DOHH2 (cell line): ENCODE measurements around the gene GLB1L.
"Not testable (repeated sequence)": the region's sequence is repeated elsewhere in the genome, so short reads cannot be mapped to it uniquely, and the experiment has no call there.

ENCODE experiments used
- H3F3A ChIP-seq: fragments of 200-600 bp; sonication (generic), shearing (Covaris generic); 2 replicates; pipeline ENCODE4 v1.6.0; 2016; ENCODE audit warnings: antibody characterized with exemption, mild to moderate bottlenecking; ENCODE audit not compliant: control insufficient read depth, insufficient read depth
- H3K27ac ChIP-seq: fragments of 200-600 bp; sonication (generic); 2 replicates; pipeline ENCODE4 v1.5.1; 2014; ENCODE audit warnings: low read depth, mild to moderate bottlenecking, low read length, moderate library complexity
- H3K27me3 ChIP-seq: fragments of 200-600 bp; sonication (generic); 2 replicates; pipeline ENCODE4 v1.6.1; 2014; ENCODE audit warnings: mild to moderate bottlenecking, low read length, mixed read lengths; ENCODE audit not compliant: control insufficient read depth
- H3K36me3 ChIP-seq: fragments of 200-600 bp; sonication (generic); 2 replicates; pipeline ENCODE4 v1.6.1; 2014; ENCODE audit warnings: mild to moderate bottlenecking, low read length, moderate library complexity, mixed read lengths; ENCODE audit not compliant: control insufficient read depth
- H3K4me1 ChIP-seq: fragments of 200-600 bp; sonication (generic); 2 replicates; pipeline ENCODE4 v1.6.1; 2014; ENCODE audit warnings: mild to moderate bottlenecking, low read length, mixed read lengths; ENCODE audit not compliant: control insufficient read depth
- H3K4me2 ChIP-seq: fragments of 200-600 bp; sonication (generic); 2 replicates; pipeline ENCODE4 v1.6.0; 2014; ENCODE audit warnings: mild to moderate bottlenecking, low read length, moderate library complexity
- H3K4me3 ChIP-seq: fragments of 200-600 bp; sonication (generic); 2 replicates; pipeline ENCODE4 v1.5.1; 2014; ENCODE audit warnings: mild to moderate bottlenecking, low read length, mixed read lengths
- H3K79me2 ChIP-seq: fragments of 200-600 bp; sonication (generic); 2 replicates; pipeline ENCODE4 v1.6.1; 2014; ENCODE audit warnings: mild to moderate bottlenecking, low read length, mixed read lengths; ENCODE audit not compliant: control insufficient read depth
- H3K9me2 ChIP-seq: fragments of 200-600 bp; sonication (generic); replicated peaks from 2 replicates; pipeline ENCODE4 v1.6.1; 2014; ENCODE audit warnings: mild to moderate bottlenecking, low read length, mixed read lengths; ENCODE audit not compliant: control insufficient read depth
- H3K9me3 ChIP-seq: fragments of 200-600 bp; sonication (generic); 2 replicates; pipeline ENCODE4 v1.6.1; 2014; ENCODE audit warnings: antibody characterized with exemption, low read length, mixed read lengths; ENCODE audit not compliant: control insufficient read depth, insufficient read depth
- H4K20me1 ChIP-seq: fragments of 200-600 bp; sonication (generic); 2 replicates; pipeline ENCODE4 v1.6.0; 2014; ENCODE audit warnings: low read depth, mild to moderate bottlenecking, antibody characterized with exemption, low read length, moderate library complexity; ENCODE audit not compliant: control insufficient read depth, insufficient read depth
- EZH2phosphoT487 ChIP-seq: fragments of 200-600 bp; sonication (generic); IDR thresholded peaks from 2 replicates; pipeline ENCODE4 v1.6.1; 2017; ENCODE audit warnings: borderline replicate concordance, mild to moderate bottlenecking, antibody characterized with exemption, low read length, moderate library complexity, mixed read lengths
- TF ChIP-seq, protein P1 (sequence below): fragments of 200-600 bp; sonication (generic); IDR thresholded peaks from one replicate; pipeline ENCODE4 v1.5.1; 2014; ENCODE audit warnings: antibody characterized with exemption, mild to moderate bottlenecking, low read depth, low read length; ENCODE audit not compliant: poor library complexity, severe bottlenecking

The GLB1L gene

DNA sequence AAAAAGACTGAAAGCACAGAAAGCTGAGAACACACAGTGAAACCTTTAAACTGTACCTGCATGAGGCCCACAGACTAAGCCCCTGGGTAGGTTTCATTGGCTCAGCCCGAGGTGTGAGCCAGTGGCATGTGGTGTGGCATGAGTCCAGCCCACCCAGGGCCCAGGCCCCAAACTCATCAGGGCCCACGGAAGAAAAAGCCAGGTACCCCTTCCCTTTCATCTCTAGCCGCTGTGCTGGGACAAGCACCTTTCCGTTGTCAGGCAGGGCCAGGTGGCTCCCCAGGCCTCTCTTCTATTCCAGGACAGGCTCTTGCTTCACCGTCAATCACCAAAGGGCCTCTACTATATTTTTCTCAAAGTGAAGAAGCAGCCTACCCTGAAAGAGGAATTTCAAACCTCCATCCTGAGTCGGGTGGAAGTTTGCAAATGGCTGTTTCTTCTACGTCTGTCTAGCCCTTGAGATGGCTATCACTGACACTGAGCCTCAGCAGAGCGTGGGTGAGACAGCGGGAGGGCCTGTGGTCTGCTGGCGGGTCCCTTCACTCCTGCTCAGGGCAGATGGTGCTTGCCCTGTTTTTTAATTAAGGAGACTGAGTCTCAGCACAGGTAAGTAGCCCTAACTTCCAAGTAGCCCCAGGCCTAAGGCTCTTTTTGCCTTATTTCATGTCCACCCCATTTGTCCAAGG, 42.5 kb upstream of the GLB1L start:
- Histone ChIP-seq H4K20me1 (no peaks in the 10 kb centered on the region), H3K27me3 (no peaks in the 10 kb centered on the region), H3K79me2 (no peaks in the 10 kb centered on the region), H3K27ac (no peak overlapping the region), H3K4me1 (no peaks in the 10 kb centered on the region), H3K9me3 (no peaks in the 10 kb centered on the region), H3K4me3 (no peak overlapping the region), H3K9me2 (no peaks in the 10 kb centered on the region), H3K4me2 (no peak overlapping the region), H3K36me3 (peaks cover 11% of the 10 kb centered on the region; the same call in 1 of the 2 replicates), H3F3A (no peaks in the 10 kb centered on the region)
- TF ChIP-seq, protein P1, sequence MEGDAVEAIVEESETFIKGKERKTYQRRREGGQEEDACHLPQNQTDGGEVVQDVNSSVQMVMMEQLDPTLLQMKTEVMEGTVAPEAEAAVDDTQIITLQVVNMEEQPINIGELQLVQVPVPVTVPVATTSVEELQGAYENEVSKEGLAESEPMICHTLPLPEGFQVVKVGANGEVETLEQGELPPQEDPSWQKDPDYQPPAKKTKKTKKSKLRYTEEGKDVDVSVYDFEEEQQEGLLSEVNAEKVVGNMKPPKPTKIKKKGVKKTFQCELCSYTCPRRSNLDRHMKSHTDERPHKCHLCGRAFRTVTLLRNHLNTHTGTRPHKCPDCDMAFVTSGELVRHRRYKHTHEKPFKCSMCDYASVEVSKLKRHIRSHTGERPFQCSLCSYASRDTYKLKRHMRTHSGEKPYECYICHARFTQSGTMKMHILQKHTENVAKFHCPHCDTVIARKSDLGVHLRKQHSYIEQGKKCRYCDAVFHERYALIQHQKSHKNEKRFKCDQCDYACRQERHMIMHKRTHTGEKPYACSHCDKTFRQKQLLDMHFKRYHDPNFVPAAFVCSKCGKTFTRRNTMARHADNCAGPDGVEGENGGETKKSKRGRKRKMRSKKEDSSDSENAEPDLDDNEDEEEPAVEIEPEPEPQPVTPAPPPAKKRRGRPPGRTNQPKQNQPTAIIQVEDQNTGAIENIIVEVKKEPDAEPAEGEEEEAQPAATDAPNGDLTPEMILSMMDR, result no peak
- TF ChIP-seq EZH2phosphoT487, result no peak

DNA sequence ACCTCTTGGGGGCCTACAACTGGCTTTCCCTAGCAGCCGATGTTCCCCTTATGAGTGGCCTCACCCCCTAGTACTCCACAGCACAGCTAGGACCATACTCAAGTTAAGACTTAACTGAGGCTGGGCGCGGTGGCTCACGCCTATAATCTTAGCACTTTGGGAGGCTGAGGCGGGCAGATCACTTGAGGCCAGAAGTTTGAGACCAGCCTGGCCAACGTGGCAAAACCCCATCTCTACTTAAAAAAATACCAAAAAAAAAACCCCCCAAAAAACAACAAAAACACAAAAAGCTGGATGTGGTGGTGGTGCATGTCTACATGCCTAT, 41.8 kb upstream of the GLB1L start:
- not testable (repeated sequence) for H3K4me1 ChIP-seq, H4K20me1 ChIP-seq, H3K79me2 ChIP-seq, H3K4me2 ChIP-seq, H3K27me3 ChIP-seq, H3F3A ChIP-seq, H3K9me2 ChIP-seq, H3K27ac ChIP-seq, H3K4me3 ChIP-seq, H3K9me3 ChIP-seq
- H3K36me3 ChIP-seq, result peaks cover 17% of the 10 kb centered on the region

DNA sequence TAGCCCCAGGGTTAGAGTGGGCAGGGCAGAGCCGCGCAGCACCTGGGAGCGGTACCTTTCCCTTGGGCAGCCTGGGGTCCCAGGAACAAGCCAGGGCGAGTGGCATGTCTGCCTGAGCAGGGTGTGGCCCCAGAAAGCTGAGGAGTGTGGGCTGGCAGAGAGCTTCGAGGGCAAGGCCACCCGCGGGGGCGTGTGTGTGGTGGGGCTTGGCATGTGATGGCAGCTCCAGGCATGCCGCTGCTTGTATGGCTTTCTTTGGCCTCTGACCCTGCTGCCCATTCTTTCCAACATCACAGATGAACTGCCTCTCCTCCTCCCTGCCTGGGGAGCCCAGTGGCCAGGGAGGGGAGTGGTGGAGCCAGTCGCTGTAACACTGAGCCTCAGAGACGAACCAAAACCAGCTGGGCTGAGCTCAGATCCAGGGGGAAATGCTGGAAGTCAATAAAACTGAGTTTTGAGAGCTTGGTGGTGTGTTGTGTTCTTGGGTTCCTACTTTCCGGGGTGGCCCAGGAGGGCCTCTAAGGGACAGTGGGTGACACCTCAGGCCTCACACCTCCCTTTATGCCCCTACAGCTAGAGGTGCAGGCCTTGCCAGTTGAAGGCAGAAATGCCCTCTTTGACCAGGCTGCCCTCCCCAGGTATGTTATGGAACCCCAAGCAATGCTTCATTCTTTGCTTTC, 41.3 kb upstream of the GLB1L start:
- no peaks in the 10 kb centered on the region for H3K4me1 ChIP-seq
- H3F3A ChIP-seq, result no peaks in the 10 kb centered on the region
- H3K9me3 ChIP-seq, result no peaks in the 10 kb centered on the region
- H3K4me3 ChIP-seq, result no peak overlapping the region
- peaks cover 22% of the 10 kb centered on the region for H3K36me3 ChIP-seq
- TF ChIP-seq EZH2phosphoT487, result no peak
- TF ChIP-seq, protein P1, result no peak
- H4K20me1 ChIP-seq, result no peaks in the 10 kb centered on the region
- H3K4me2 ChIP-seq, result no peak overlapping the region
- H3K79me2 ChIP-seq, result no peaks in the 10 kb centered on the region
- no peaks in the 10 kb centered on the region for H3K27me3 ChIP-seq
- H3K27ac ChIP-seq, result no peak overlapping the region
- H3K9me2 ChIP-seq, result no peaks in the 10 kb centered on the region

DNA sequence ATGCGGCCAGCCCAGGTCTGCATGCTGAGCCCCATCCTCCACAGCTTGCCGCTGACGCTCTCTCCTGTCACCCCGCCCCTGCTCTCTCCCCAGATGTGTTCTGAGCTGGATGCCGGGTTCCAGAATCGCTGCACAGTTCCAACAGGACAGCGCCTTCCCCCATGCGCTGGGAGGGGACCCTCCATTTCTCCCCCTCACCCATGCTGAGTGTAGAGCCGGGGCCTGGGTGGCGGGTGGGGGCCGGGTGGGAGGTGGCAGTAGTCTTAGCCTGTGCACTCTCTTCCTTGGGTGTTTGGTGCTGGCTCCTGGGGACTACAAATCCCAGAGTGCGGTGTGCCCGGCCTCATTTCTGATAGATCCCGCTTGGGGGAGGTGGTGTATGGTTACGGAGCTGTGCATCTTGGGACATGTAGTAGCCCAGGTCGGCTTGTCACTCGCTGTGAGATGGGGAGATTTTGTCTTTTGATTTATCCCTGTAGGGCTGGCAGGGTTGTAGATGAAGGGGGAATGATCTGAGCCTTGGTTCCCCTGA, 40.7 kb upstream of the GLB1L start:
- Histone ChIP-seq H3K79me2 (no peaks in the 10 kb centered on the region), H3K27me3 (no peaks in the 10 kb centered on the region), H3K4me3 (no peak overlapping the region), H3K4me2 (no peak overlapping the region), H3F3A (no peaks in the 10 kb centered on the region), H3K9me3 (no peaks in the 10 kb centered on the region), H4K20me1 (no peaks in the 10 kb centered on the region), H3K36me3 (peaks cover 24% of the 10 kb centered on the region), H3K9me2 (no peaks in the 10 kb centered on the region), H3K4me1 (no peaks in the 10 kb centered on the region), H3K27ac (no peak overlapping the region)
- TF ChIP-seq, protein P1, result no peak
- TF ChIP-seq EZH2phosphoT487, result no peak
